ENCODE measurements around the gene ILF3. TPM values are rescaled to one million over a fixed set of nuclear protein-coding genes. Genes with fewer than 3 reads are reported as not detected.
A peak's percentile ranks its signal among the peaks of the same experiment; 100 is the strongest.

The ILF3 gene
- total and polyA plus RNA-seq, 2 of the 13 experiments (the other 11 are each of a cell fraction or from before 2014, with no cell fraction given): 120 to 173 TPM

DNA sequence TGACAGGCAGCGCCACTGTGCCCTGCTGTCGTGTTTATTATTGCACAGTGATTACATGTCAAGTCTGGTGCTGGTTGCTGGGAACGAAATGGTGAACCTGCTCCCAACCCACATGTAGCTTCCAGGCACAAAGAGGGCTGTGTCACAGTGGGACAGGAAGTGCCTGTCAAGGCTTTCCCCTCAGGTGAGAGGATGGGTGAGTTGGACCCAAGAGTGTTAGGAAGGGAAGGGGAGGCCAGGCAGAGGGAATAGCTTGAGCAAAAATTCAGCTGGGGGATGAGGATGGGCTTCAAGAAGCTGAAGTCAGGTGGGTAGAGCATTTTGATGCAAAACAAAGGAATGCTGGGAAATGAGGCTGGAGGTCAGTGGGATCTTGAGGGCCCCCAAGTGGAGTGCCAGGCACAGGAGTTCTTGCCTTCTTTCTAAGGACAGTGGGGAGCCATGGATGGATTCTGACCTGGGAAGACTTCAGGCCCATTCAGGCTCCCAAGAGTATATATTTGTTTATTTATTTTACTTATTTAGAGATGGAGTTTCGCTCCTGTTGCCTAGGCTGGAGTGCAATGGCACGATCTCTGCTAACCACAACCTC lies 38.6 kb downstream of the ILF3 start:
- Histone ChIP-seq H2AFZ (ENCODE audit: low read length) (no peak overlapping the region), H3K9me3 (ENCODE audit: low read length) (no peaks in the 10 kb centered on the region), H4K20me1 (ENCODE audit: insufficient read depth, low read length) (peaks cover 26% of the 10 kb centered on the region; the same call in 1 of the 2 replicates), H3K4me1 (ENCODE audit: insufficient read depth, low read length) (peaks cover 19% of the 10 kb centered on the region), H3K4me2 (ENCODE audit: low read depth, low read length) (no peak overlapping the region), H3K36me3 (replicated peaks in 1 of 2; ENCODE audit: control insufficient read depth in 1 of 2, insufficient read depth in 2 of 2, low read length in 2 of 2) (peaks cover 22 to 45% of the 10 kb centered on the region in 2 experiments), H3K4me3 (replicated peaks in 1 of 3; ENCODE audit: insufficient read depth in 1 of 3, low read depth in 2 of 3, low read length in 3 of 3) (no peak overlapping the region), H3K9ac (ENCODE audit: insufficient read depth, low read depth, low read length) (no peak overlapping the region), H3K27me3 (ENCODE audit: control insufficient read depth in 1 of 2, insufficient read depth in 2 of 2, low read length in 2 of 2) (peaks cover 0 to 3% of the 10 kb centered on the region in 2 experiments; a peak in 1 of 5 replicates), H3K79me2 (ENCODE audit: insufficient read depth, low read length) (no peaks in the 10 kb centered on the region), H3K27ac (ENCODE audit: extremely low read length, insufficient read depth, low read length) (no peak overlapping the region)
- no TSS peak for BruUV-seq (replicated peaks)
- in situ Hi-C loops (cut with HindIII; ENCODE audit: extremely low pct_ligation_motif_present, low pct_unique_long_range_greater_than_20kb): no loop called here
- FAIRE-seq (no peak), DNase-seq (ENCODE audit: low spot score) (no peak), ATAC-seq (no peak)
- intact Hi-C loops (cut with micrococcal nuclease; ENCODE audit: unreplicated experiment): no loop called here
- ChIA-PET POLR2A (no interaction called here), CTCF (ENCODE audit: low intra/inter-chr PET ratio, low total read pairs) (no interaction called here)
- WGBS (ENCODE audit: low lambda C conversion rate): 97% methylated on average over 5 of the region's 5 CpGs
- TF ChIP-seq RXRA (CRISPR knock-in tag; IDR thresholded peaks at IDR 0.05): no peak
- TF ChIP-seq PHF21A (CRISPR knock-in tag; IDR thresholded peaks at IDR 0.05): no peak
- TF ChIP-seq, protein P1, sequence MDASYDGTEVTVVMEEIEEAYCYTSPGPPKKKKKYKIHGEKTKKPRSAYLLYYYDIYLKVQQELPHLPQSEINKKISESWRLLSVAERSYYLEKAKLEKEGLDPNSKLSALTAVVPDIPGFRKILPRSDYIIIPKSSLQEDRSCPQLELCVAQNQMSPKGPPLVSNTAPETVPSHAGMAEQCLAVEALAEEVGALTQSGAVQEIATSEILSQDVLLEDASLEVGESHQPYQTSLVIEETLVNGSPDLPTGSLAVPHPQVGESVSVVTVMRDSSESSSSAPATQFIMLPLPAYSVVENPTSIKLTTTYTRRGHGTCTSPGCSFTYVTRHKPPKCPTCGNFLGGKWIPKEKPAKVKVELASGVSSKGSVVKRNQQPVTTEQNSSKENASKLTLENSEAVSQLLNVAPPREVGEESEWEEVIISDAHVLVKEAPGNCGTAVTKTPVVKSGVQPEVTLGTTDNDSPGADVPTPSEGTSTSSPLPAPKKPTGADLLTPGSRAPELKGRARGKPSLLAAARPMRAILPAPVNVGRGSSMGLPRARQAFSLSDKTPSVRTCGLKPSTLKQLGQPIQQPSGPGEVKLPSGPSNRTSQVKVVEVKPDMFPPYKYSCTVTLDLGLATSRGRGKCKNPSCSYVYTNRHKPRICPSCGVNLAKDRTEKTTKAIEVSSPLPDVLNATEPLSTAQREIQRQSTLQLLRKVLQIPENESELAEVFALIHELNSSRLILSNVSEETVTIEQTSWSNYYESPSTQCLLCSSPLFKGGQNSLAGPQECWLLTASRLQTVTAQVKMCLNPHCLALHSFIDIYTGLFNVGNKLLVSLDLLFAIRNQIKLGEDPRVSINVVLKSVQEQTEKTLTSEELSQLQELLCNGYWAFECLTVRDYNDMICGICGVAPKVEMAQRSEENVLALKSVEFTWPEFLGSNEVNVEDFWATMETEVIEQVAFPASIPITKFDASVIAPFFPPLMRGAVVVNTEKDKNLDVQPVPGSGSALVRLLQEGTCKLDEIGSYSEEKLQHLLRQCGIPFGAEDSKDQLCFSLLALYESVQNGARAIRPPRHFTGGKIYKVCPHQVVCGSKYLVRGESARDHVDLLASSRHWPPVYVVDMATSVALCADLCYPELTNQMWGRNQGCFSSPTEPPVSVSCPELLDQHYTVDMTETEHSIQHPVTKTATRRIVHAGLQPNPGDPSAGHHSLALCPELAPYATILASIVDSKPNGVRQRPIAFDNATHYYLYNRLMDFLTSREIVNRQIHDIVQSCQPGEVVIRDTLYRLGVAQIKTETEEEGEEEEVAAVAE (CRISPR knock-in tag; IDR thresholded peaks at IDR 0.05; ENCODE audit: borderline replicate concordance): no peak
- TF ChIP-seq TBX3 (IDR thresholded peaks at IDR 0.05; ENCODE audit: borderline replicate concordance): no peak
- no peak for TF ChIP-seq RXRB (CRISPR knock-in tag; IDR thresholded peaks at IDR 0.05; ENCODE audit: borderline replicate concordance)
- no peak for TF ChIP-seq FOSL2 (CRISPR knock-in tag; IDR thresholded peaks at IDR 0.05)
- TF ChIP-seq ZNF552 (CRISPR knock-in tag; IDR thresholded peaks at IDR 0.05; ENCODE audit: borderline replicate concordance): no peak
- TF ChIP-seq, protein P2, sequence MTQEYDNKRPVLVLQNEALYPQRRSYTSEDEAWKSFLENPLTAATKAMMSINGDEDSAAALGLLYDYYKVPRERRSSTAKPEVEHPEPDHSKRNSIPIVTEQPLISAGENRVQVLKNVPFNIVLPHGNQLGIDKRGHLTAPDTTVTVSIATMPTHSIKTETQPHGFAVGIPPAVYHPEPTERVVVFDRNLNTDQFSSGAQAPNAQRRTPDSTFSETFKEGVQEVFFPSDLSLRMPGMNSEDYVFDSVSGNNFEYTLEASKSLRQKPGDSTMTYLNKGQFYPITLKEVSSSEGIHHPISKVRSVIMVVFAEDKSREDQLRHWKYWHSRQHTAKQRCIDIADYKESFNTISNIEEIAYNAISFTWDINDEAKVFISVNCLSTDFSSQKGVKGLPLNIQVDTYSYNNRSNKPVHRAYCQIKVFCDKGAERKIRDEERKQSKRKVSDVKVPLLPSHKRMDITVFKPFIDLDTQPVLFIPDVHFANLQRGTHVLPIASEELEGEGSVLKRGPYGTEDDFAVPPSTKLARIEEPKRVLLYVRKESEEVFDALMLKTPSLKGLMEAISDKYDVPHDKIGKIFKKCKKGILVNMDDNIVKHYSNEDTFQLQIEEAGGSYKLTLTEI (CRISPR knock-in tag; conservative IDR thresholded peaks at IDR 0.05): no peak
- TF ChIP-seq CCDC6 (CRISPR knock-in tag; IDR thresholded peaks at IDR 0.05): no peak
- TF ChIP-seq DMAP1 (CRISPR knock-in tag; IDR thresholded peaks at IDR 0.05): no peak
- no peak for TF ChIP-seq ZNF775 (CRISPR knock-in tag; IDR thresholded peaks at IDR 0.05; ENCODE audit: borderline replicate concordance)
- no peak for TF ChIP-seq SP140L (CRISPR knock-in tag; IDR thresholded peaks at IDR 0.05; ENCODE audit: borderline replicate concordance)
- peak in 1 of 2 experiments; percentile 13; a peak in 1 of 4 replicates for TF ChIP-seq POLR2A (IDR thresholded peaks at IDR 0.05; ENCODE audit: insufficient read depth in 1 of 2, low read depth in 2 of 2, low read length in 2 of 2)
- TF ChIP-seq ZNF335 (CRISPR knock-in tag; IDR thresholded peaks at IDR 0.05): no peak
- TF ChIP-seq KLF6 (CRISPR knock-in tag; IDR thresholded peaks at IDR 0.05): no peak
- TF ChIP-seq ISL2 (CRISPR knock-in tag; IDR thresholded peaks at IDR 0.05): no peak
- peak; percentile 28; the same call in 1 of the 2 replicates for TF ChIP-seq POLR2AphosphoS5 (IDR thresholded peaks at IDR 0.05; ENCODE audit: low read depth, low read length)
- TF ChIP-seq MEIS1 (CRISPR knock-in tag; IDR thresholded peaks at IDR 0.05; ENCODE audit: borderline replicate concordance): no peak
- no peak for TF ChIP-seq RFXAP (CRISPR knock-in tag; IDR thresholded peaks at IDR 0.05; ENCODE audit: borderline replicate concordance)
- TF ChIP-seq POLR2AphosphoS2 (IDR thresholded peaks at IDR 0.05; ENCODE audit: low read depth, low read length): 0 out of 2 replicates have a peak, but pooled peaks have one; percentile 28
- TF ChIP-seq ZNF329 (CRISPR knock-in tag; IDR thresholded peaks at IDR 0.05; ENCODE audit: low read depth): no peak
- peak; percentile 11 for TF ChIP-seq RBM22 (optimal IDR thresholded peaks at IDR 0.05; ENCODE audit: low read length)

All from HepG2 (cell line).